CD1c-positive myeloid dendritic cell (primary cell): ENCODE results near the gene BSCL2.
"Not testable (repeated sequence)": the region's sequence is repeated elsewhere in the genome, so short reads cannot be mapped to it uniquely, and the experiment has no call there.

Experiments used
- DNase-seq: peaks from one replicate; pipeline ENCODE4 v3.0.0-alpha.2; 2016; ENCODE audit errors: extremely low spot score

The BSCL2 gene

DNA sequence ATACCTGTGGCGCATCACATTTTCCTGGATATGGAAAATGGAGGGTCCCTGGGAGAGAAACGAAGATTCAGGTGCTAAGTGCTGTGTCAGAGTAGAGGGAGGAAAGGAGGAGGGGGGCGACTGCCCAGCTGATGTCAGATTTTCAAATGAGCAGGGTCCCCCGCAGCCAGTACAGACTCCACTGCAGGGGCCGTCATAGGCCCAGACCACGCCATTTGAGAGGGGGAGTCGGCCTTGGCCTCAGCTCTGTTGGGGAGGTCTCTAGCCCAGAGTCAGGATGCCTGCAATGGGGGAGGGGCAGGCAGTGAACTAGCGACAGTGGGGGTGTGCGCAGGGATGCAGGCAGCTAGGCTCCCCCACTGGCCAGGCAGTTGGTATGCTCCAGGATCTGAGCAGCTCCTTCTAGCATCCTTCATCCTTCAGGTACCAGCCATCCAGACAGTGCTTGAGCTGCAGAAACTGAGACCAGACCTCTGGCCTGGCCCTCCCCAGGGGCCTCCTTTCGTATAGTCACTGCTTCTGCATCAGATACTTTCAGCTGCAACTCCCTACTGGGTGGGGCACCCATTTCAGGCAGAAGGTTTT, at the start of gene BSCL2, which contains the start of gene GNG3:
Gene BSCL2 (minus strand): TSS at position 148 of the 585 bp plus-strand sequence. CDS start 229 bp downstream, outside the sequence.
Gene GNG3 (plus strand): TSS at position 400 of the 585 bp plus-strand sequence. CDS start 620 bp downstream, outside the sequence.
- DNase-seq: no peak

DNA sequence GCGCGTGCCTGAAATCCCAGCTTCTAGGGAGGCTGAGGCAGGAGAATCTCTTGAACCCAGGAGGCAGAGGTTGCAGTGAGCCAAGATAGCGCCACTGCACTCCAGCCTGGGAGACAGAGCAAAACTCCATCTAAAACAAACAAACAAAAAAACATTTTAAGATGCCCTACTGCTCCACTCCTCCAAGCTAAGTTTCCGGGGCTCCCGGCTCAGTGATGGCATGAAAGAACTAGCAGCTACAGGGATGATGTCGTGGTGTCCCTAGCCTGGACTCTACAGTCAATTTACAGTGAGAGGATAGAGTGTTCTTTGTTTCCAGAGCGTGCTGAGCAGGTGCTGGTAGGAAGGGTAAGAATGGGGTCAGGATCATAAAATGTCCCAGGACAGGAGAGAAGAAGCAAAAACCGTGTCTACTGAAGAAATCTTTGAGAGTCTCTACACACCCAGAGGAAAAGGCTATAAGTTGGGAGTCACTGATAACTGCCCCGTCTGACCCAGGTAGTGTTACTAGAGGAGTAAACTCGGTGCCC, 47.9 kb upstream of the BSCL2 start:
- no peak for DNase-seq

- DNase-seq: peak; percentile 98
Observed at GRCh38 chr11:62753736-62754603, 46.7 kb upstream of the BSCL2 start, which contains the start of gene ZBTB3. ZBTB3 (minus strand) TSS chr11:62754160; CDS start chr11:62753664, 496 bp downstream.

DNA sequence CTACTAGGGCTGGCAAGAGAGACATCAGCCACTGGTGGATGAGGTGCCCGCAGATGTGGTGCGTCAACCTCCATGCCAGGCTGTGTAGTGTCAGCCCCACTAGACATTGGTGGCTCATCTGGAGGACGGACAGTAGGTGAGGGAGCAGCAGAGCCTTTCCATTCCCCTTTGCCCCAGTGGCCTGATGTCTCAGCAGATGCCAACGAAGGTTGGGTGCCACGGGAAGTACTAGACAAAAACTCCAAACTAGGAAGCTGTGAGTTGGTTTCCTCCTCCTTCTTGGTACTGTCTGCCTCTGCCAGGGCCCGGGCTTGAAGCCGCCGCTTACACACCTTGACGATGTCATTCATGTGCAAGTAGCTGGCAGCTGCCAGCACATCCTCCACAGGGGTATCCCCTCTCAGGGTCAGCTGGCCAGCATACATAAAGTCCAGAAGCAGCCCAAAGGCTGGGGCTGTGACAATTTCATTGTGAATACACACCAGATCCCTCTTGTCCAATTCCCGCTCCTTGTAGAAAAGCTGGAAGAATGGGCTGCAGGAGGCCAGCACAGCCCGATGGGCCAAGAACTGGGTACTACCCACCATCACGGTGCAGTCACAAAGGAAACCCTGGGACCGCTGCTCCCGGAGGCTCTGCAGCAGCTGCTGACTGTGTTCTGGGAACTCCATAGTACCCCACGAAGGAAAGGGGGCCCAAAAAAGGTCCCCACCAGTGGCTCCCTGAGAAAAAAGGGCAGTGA, 45.9 kb upstream of the BSCL2 start:
- no peak for DNase-seq

DNA sequence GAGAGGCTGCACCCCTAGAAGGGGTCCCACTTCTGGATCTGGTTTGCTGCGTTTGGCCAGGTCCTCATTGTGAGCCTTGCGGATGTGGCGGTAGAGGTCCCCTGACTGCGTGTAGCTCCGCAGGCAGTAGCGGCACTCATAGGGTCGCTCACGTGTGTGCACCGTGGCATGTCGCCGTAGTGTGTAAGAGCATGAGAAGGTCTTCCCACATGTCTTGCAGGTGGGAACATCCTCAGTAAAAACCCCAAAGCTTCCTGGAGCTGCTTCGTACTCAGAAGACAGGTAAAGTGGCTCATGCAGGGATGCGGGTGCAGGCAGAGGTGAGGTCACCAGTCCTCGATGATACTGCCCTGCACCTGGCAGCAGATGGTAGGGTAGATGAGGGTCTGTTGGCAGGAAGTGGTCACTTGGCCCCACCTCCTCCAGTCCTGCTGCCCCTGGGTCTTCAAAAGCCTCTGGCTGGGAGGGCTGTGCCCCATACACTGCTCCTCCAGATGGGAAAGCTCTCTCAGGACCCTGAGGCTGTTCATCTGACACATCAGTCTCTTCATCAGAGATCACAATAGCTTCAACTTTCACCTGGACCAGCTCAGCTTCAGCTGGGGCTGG, 45.1 kb upstream of the BSCL2 start:
- DNase-seq: no peak

GRCh38 chr11:62749931-62750330, 42.7 kb upstream of the BSCL2 start:
- DNase-seq: not testable (repeated sequence)

- DNase-seq: no peak
Observed at GRCh38 chr11:62747475-62748160, 40.4 kb upstream of the BSCL2 start.

- DNase-seq: no peak
Observed at GRCh38 chr11:62737196-62737595, 30.0 kb upstream of the BSCL2 start.

GRCh38 chr11:62732830-62733229, 25.6 kb upstream of the BSCL2 start:
- peak; percentile 32 for DNase-seq

DNA sequence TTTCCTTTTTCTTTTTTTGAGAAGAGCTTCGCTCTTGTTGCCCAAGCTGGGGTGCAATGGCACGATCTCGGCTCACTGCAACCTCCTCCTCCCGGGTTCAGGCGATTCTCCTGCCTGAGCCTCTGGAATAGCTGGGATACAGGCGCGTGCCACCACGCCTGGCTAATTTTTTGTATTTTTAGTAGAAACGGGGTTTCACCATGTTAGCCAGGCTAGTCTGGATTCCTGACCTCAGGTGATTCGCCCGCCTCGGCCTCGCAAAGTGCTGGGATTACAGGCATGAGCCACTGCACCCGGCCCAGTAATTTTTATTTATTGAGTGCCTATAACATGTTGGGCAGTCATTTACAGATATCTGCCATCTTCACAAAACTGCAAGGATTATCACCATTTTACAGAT, 22.9 kb upstream of the BSCL2 start:
- not testable (repeated sequence) for DNase-seq

GRCh38 chr11:62728171-62728988, 21.2 kb upstream of the BSCL2 start, which contains the start of gene TTC9C:
TTC9C (plus strand) TSS chr11:62728486; CDS start chr11:62728849, 363 bp downstream.
- DNase-seq: peak; percentile 98

- DNase-seq: peak; percentile 97
Observed at GRCh38 chr11:62727872-62728170, 20.6 kb upstream of the BSCL2 start.

DNA sequence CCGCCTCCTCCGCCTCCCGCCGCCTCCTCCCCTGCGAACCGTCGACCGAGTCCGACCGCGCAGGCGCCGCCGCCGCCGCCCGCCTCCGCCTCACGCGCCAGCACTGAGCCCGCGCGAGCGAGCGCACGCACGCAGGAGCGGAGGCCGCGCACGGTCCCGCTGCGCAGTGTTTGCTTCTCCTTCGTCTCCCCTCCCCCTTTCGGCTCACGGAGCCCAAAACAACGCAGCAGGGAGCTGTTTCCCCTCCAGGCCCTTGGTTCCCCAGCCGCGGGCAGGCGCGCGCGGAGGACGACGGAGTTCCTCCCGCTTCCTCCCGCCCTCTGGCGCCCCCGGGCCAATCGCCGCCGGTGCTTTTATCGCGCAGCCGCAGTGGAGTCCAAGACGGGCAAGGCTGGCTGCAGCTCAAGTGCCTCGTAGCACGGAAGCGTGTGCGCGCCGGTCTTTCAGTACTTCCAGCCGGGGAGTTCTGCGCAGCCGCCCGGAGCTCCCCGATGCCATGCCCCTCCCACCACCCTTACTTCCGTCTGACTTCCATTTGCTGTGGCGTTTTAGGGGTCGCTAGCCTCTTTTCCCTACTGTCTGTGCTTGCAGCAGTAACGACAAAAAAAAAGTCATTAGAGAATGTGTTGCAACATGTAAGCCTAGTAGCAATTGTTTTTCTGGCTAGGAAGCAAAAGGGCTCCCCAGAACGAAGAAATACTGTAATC, 20.1 kb upstream of the BSCL2 start, which contains the start of gene HNRNPUL2:
Gene HNRNPUL2 (minus strand): TSS at position 293 of the 707 bp plus-strand sequence. CDS start 301 bp downstream, outside the sequence.
- DNase-seq: peak; percentile 100

DNA sequence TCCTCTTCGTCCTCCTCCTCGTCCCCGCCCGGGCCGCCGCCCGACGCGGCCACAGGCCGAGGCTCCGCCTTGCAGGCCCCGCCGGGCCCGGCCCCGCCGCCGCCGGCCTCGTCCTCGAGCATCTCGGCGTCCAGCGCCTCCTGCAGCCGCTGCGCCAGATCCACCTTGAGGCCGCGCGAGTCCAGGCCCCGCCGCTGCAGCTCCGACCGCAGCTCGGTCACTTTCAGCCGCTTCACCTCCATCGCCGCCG, 19.6 kb upstream of the BSCL2 start:
- no peak for DNase-seq

GRCh38 chr11:62726156-62726914, 19.1 kb upstream of the BSCL2 start:
- no peak for DNase-seq

DNA sequence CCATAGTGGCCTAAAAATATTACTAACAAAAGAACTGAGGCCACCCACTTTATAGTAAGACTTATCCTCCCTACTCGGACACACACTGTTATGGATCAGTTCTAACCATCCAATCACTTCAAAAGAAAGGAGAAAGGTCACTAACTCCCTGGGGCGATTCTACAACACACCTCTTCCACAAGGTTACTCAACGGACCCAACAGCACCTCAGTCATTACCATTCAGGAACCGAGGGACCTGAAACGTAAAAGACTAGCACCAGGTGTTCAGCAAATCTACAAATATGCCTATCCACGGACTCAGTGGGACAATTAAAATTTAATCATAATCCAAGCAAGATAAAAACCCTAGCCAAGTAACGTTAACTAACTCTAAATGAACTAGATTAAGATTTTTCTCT, 18.4 kb upstream of the BSCL2 start:
- no peak for DNase-seq

DNA sequence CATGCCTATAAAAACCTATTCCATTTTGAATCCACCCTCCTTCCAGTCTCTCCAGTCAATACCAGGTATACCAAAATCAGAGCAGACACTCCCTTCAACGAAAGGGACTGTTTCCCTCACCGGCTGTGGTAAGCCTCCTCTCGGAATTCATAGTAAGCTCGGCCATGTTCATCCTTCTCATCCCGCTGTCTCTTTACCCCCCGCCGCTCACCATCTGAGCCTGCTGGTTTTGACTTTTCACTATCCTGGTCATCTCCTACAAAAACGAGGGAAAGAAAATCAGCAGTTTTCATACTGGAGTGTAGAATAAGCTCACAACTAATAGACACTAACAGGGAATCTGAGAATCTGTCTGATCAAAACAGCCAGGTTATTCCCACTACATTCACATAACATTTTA, 16.9 kb upstream of the BSCL2 start:
- no peak for DNase-seq

GRCh38 chr11:62721994-62722393, 14.8 kb upstream of the BSCL2 start:
- no peak for DNase-seq
